ENCODE data around the gene ERBIN. TPM values are rescaled to one million over a fixed set of nuclear protein-coding genes. Genes with fewer than 3 reads are reported as not detected.
"Not testable (repeated sequence)": the region's sequence is repeated elsewhere in the genome, so short reads cannot be mapped to it uniquely, and the experiment has no call there.

Gene ERBIN
- total RNA-seq, 2 experiments from 2014 or later, result 44.8 to 52.3 TPM

- H3K36me3 Mint-ChIP-seq (ENCODE audit: low read depth), result peaks cover 61% of the 10 kb centered on the region
- H3K4me1 Mint-ChIP-seq, result peaks cover 45% of the 10 kb centered on the region
- peaks cover 12% of the 10 kb centered on the region for H3K9me3 Mint-ChIP-seq (ENCODE audit: low read depth)
- CTCF ChIA-PET; intact Hi-C loops (cut with DNase I, micrococcal nuclease); H3K27ac Mint-ChIP-seq; DNase-seq; POLR2A ChIA-PET; ATAC-seq; H3K27me3 Mint-ChIP-seq; H3K4me3 Mint-ChIP-seq: not testable (repeated sequence)
Measured at GRCh38 chr5:66061320-66061719, 134.9 kb downstream of the ERBIN start.

- not testable (repeated sequence) for ATAC-seq
- H3K4me1 Mint-ChIP-seq, result peaks cover 45% of the 10 kb centered on the region
Measured at GRCh38 chr5:66063061-66063460, 136.7 kb downstream of the ERBIN start.

GRCh38 chr5:66066826-66067225, 140.5 kb downstream of the ERBIN start:
- CTCF ChIA-PET, result interaction anchor here (1.2 kb wide), 1 partner anchor 23 kb away, joined by 3 read pairs; no protein-coding TSS in a partner anchor
- peaks cover 3% of the 10 kb centered on the region for H3K9me3 Mint-ChIP-seq (ENCODE audit: low read depth)

More at GRCh38 chr5:66063061-66063460, 136.7 kb downstream of the ERBIN start:
- POLR2A ChIA-PET; H3K27ac Mint-ChIP-seq; DNase-seq; H3K27me3 Mint-ChIP-seq; H3K4me3 Mint-ChIP-seq; intact Hi-C loops (cut with DNase I, micrococcal nuclease); H3K9me3 Mint-ChIP-seq (ENCODE audit: low read depth); CTCF ChIA-PET: not testable (repeated sequence)
- peaks cover 47% of the 10 kb centered on the region for H3K36me3 Mint-ChIP-seq (ENCODE audit: low read depth)

GRCh38 chr5:66072031-66072430, 145.7 kb downstream of the ERBIN start:
- CTCF ChIA-PET, result no interaction called here
- peak; percentile 97 for ATAC-seq

More at GRCh38 chr5:66066826-66067225, 140.5 kb downstream of the ERBIN start:
- intact Hi-C loops (cut with DNase I, micrococcal nuclease), result no loop called here
- Mint-ChIP-seq H3K27me3 (no peaks in the 10 kb centered on the region), H3K27ac (no peak overlapping the region), H3K36me3 (ENCODE audit: low read depth) (peaks cover 25% of the 10 kb centered on the region), H3K4me3 (no peak overlapping the region), H3K4me1 (peaks cover 27% of the 10 kb centered on the region)
- DNase-seq (no peak), ATAC-seq (no peak)
- POLR2A ChIA-PET, result no interaction called here

GRCh38 chr5:66074901-66075300, 148.5 kb downstream of the ERBIN start:
- POLR2A ChIA-PET, result no interaction called here
- DNase-seq (no peak), ATAC-seq (no peak)
- CTCF ChIA-PET, result interaction anchor here (0.6 to 1.1 kb wide), 2 partner anchors 49 to 249 kb away, joined by 3 read pairs; no protein-coding TSS in a partner anchor
- peaks cover 9% of the 10 kb centered on the region for H3K4me1 Mint-ChIP-seq
- H3K36me3 Mint-ChIP-seq (ENCODE audit: low read depth), result peaks cover 19% of the 10 kb centered on the region
- intact Hi-C loops (cut with DNase I, micrococcal nuclease), result loop anchor here in 1 of 2 experiments (5.0 kb wide), 2 partner anchors 67 to 148 kb away; partner anchors contain the start of genes ERBIN and SREK1
- no peak overlapping the region for H3K4me3 Mint-ChIP-seq
- no peaks in the 10 kb centered on the region for H3K9me3 Mint-ChIP-seq (ENCODE audit: low read depth)
- H3K27me3 Mint-ChIP-seq, result no peaks in the 10 kb centered on the region
- H3K27ac Mint-ChIP-seq, result no peak overlapping the region

More at GRCh38 chr5:66072031-66072430, 145.7 kb downstream of the ERBIN start:
- intact Hi-C loops (cut with DNase I, micrococcal nuclease), result loop anchor here in 1 of 2 experiments (5.0 kb wide), 1 partner anchor 70 kb away; the partner anchor contains the start of gene SREK1
- Mint-ChIP-seq H3K4me3 (no peak overlapping the region), H3K4me1 (peaks cover 8% of the 10 kb centered on the region), H3K27me3 (no peaks in the 10 kb centered on the region), H3K27ac (no peak overlapping the region), H3K36me3 (ENCODE audit: low read depth) (peaks cover 7% of the 10 kb centered on the region), H3K9me3 (ENCODE audit: low read depth) (no peaks in the 10 kb centered on the region)
- POLR2A ChIA-PET, result no interaction called here
- no peak for DNase-seq

- no peak for ATAC-seq
Measured at GRCh38 chr5:66080664-66081063, 154.3 kb downstream of the ERBIN start.

GRCh38 chr5:66089384-66089783, 163.0 kb downstream of the ERBIN start:
- Mint-ChIP-seq H3K36me3 (ENCODE audit: low read depth) (peaks cover 29% of the 10 kb centered on the region), H3K27me3 (no peaks in the 10 kb centered on the region), H3K4me1 (no peaks in the 10 kb centered on the region), H3K27ac (no peak overlapping the region), H3K4me3 (no peak overlapping the region), H3K9me3 (ENCODE audit: low read depth) (peaks cover 10% of the 10 kb centered on the region)
- ChIA-PET CTCF (interaction anchor here (0.7 to 1.2 kb wide), 2 partner anchors 23 to 203 kb away, joined by 3 read pairs; no protein-coding TSS in a partner anchor), POLR2A (no interaction called here)
- ATAC-seq (no peak), DNase-seq (no peak)
- intact Hi-C loops (cut with DNase I, micrococcal nuclease), result no loop called here

More at GRCh38 chr5:66080664-66081063, 154.3 kb downstream of the ERBIN start:
- H3K27ac Mint-ChIP-seq, result no peak overlapping the region
- POLR2A ChIA-PET, result no interaction called here
- CTCF ChIA-PET, result no interaction called here
- no peaks in the 10 kb centered on the region for H3K9me3 Mint-ChIP-seq (ENCODE audit: low read depth)
- H3K4me3 Mint-ChIP-seq, result no peak overlapping the region
- no peaks in the 10 kb centered on the region for H3K27me3 Mint-ChIP-seq
- peaks cover 20% of the 10 kb centered on the region for H3K36me3 Mint-ChIP-seq (ENCODE audit: low read depth)
- intact Hi-C loops (cut with DNase I, micrococcal nuclease), result no loop called here
- H3K4me1 Mint-ChIP-seq, result peaks cover 2% of the 10 kb centered on the region
- DNase-seq, result no peak

GRCh38 chr5:66100851-66101250, 174.5 kb downstream of the ERBIN start:
- Mint-ChIP-seq H3K4me1 (no peaks in the 10 kb centered on the region), H3K36me3 (ENCODE audit: low read depth) (peaks cover 7% of the 10 kb centered on the region), H3K9me3 (ENCODE audit: low read depth) (peaks cover 31% of the 10 kb centered on the region), H3K27me3 (peaks cover 2% of the 10 kb centered on the region), H3K4me3 (no peak overlapping the region), H3K27ac (no peak overlapping the region)
- DNase-seq (no peak), ATAC-seq (no peak)
- ChIA-PET CTCF (interaction anchor here (0.7 kb wide), 1 partner anchor 99 kb away, joined by 3 read pairs; no protein-coding TSS in a partner anchor), POLR2A (no interaction called here)
- intact Hi-C loops (cut with DNase I, micrococcal nuclease), result no loop called here

- Mint-ChIP-seq H3K4me1 (no peaks in the 10 kb centered on the region), H3K4me3 (no peak overlapping the region), H3K27me3 (no peaks in the 10 kb centered on the region), H3K9me3 (ENCODE audit: low read depth) (peaks cover 27% of the 10 kb centered on the region), H3K27ac (no peak overlapping the region), H3K36me3 (ENCODE audit: low read depth) (peaks cover 3% of the 10 kb centered on the region)
- ChIA-PET CTCF (no interaction called here), POLR2A (no interaction called here)
- DNase-seq (no peak), ATAC-seq (no peak)
- intact Hi-C loops (cut with DNase I, micrococcal nuclease), result no loop called here
Measured at GRCh38 chr5:66113160-66113559, 186.8 kb downstream of the ERBIN start.

- ATAC-seq (no peak), DNase-seq (no peak)
- no peaks in the 10 kb centered on the region for H3K36me3 Mint-ChIP-seq (ENCODE audit: low read depth)
- H3K4me1 Mint-ChIP-seq, result peaks cover 4% of the 10 kb centered on the region
- no peak overlapping the region for H3K27ac Mint-ChIP-seq
- POLR2A ChIA-PET, result no interaction called here
- intact Hi-C loops (cut with DNase I, micrococcal nuclease), result no loop called here
- CTCF ChIA-PET, result no interaction called here
- no peaks in the 10 kb centered on the region for H3K27me3 Mint-ChIP-seq
- H3K9me3 Mint-ChIP-seq (ENCODE audit: low read depth), result peaks cover 5% of the 10 kb centered on the region
- no peak overlapping the region for H3K4me3 Mint-ChIP-seq
Measured at GRCh38 chr5:66118304-66118703, 191.9 kb downstream of the ERBIN start.

GRCh38 chr5:66122379-66123034, 196.1 kb downstream of the ERBIN start:
- Mint-ChIP-seq H3K4me1 (peaks cover 4% of the 10 kb centered on the region), H3K36me3 (ENCODE audit: low read depth) (no peaks in the 10 kb centered on the region), H3K27me3 (no peaks in the 10 kb centered on the region), H3K9me3 (ENCODE audit: low read depth) (no peaks in the 10 kb centered on the region), H3K4me3 (no peak overlapping the region), H3K27ac (no peak overlapping the region)
- POLR2A ChIA-PET, result no interaction called here
- intact Hi-C loops (cut with DNase I, micrococcal nuclease), result loop anchor here in 1 of 2 experiments (1.0 kb wide), 1 partner anchor 120 kb away; no protein-coding TSS in a partner anchor
- peak; percentile 82 for ATAC-seq
- CTCF ChIA-PET, result no interaction called here
- DNase-seq, result no peak

- H3K27me3 Mint-ChIP-seq, result no peaks in the 10 kb centered on the region
- ATAC-seq (no peak), DNase-seq (no peak)
- H3K4me3 Mint-ChIP-seq, result no peak overlapping the region
- peaks cover 7% of the 10 kb centered on the region for H3K9me3 Mint-ChIP-seq (ENCODE audit: low read depth)
- H3K4me1 Mint-ChIP-seq, result no peaks in the 10 kb centered on the region
- intact Hi-C loops (cut with DNase I, micrococcal nuclease), result no loop called here
- ChIA-PET POLR2A (no interaction called here), CTCF (interaction anchor here (1.1 kb wide), 1 partner anchor 12 kb away, joined by 3 read pairs; no protein-coding TSS in a partner anchor)
- no peaks in the 10 kb centered on the region for H3K36me3 Mint-ChIP-seq (ENCODE audit: low read depth)
- no peak overlapping the region for H3K27ac Mint-ChIP-seq
Measured at GRCh38 chr5:66129144-66129543, 202.8 kb downstream of the ERBIN start.

All from activated CD4-positive, alpha-beta T cell treated with anti-CD3 and anti-CD28 coated beads for 36 hours (primary cell).